ENCODE data around the gene LCORL.

DNA sequence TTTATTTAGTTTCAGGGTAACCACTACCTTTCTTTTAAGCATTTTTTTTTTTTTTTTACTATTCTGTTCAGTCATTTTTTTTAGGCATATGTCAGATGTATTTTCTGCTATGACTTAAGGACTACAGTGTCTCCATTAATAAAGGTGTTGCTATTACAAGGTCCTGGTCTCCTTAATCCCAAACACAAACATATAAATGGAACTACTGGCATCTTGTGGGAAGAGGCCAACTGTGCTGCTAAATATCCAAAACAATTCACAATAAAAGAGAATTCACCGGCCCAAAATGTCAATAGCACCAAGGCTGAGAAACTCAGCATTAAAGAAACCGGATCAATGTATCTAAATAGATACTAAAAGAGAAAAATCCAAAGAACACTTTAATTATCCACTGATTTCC lies 26.4 kb downstream of the LCORL start:
- TF ChIP-seq, protein P1, sequence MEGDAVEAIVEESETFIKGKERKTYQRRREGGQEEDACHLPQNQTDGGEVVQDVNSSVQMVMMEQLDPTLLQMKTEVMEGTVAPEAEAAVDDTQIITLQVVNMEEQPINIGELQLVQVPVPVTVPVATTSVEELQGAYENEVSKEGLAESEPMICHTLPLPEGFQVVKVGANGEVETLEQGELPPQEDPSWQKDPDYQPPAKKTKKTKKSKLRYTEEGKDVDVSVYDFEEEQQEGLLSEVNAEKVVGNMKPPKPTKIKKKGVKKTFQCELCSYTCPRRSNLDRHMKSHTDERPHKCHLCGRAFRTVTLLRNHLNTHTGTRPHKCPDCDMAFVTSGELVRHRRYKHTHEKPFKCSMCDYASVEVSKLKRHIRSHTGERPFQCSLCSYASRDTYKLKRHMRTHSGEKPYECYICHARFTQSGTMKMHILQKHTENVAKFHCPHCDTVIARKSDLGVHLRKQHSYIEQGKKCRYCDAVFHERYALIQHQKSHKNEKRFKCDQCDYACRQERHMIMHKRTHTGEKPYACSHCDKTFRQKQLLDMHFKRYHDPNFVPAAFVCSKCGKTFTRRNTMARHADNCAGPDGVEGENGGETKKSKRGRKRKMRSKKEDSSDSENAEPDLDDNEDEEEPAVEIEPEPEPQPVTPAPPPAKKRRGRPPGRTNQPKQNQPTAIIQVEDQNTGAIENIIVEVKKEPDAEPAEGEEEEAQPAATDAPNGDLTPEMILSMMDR (IDR thresholded peaks at IDR 0.05) = no peak
- TF ChIP-seq POLR2A (IDR thresholded peaks at IDR 0.05) = no peak

All from Peyer's patch (tissue), 4 donors.